ENCODE measurements around the gene SV2B.
"Not testable (repeated sequence)": the region's sequence is repeated elsewhere in the genome, so short reads cannot be mapped to it uniquely, and the experiment has no call there.

The SV2B gene

GRCh38 chr15:91329914-91330313 is 229.9 kb downstream of the SV2B start:
- no peak for DNase-seq

- no peak for DNase-seq
Measured at GRCh38 chr15:91331581-91331980, 231.5 kb downstream of the SV2B start.

- DNase-seq = no peak
Measured at GRCh38 chr15:91335702-91336101, 235.6 kb downstream of the SV2B start.

GRCh38 chr15:91336687-91337086 is 236.6 kb downstream of the SV2B start:
- DNase-seq = peak in 1 of 2 donors; percentile 32

- DNase-seq = no peak
Measured at GRCh38 chr15:91338766-91339165, 238.7 kb downstream of the SV2B start.

GRCh38 chr15:91342097-91342496 is 242.0 kb downstream of the SV2B start:
- no peak for DNase-seq

GRCh38 chr15:91344912-91345311 is 244.9 kb downstream of the SV2B start:
- DNase-seq = not testable (repeated sequence)

- no peak for DNase-seq
Measured at GRCh38 chr15:91345736-91346135, 245.7 kb downstream of the SV2B start.

GRCh38 chr15:91346259-91346658 is 246.2 kb downstream of the SV2B start:
- no peak for DNase-seq

- peak; percentile 12 to 50 for DNase-seq
Measured at GRCh38 chr15:91348752-91349500, 248.9 kb downstream of the SV2B start.

All from CD4-positive, alpha-beta T cell treated with Interleukin-4 for 1 hour (primary cell).